ENCODE data around the gene ARID1A.
A peak's percentile ranks its signal among the peaks of the same experiment; 100 is the strongest.

The ARID1A gene

DNA sequence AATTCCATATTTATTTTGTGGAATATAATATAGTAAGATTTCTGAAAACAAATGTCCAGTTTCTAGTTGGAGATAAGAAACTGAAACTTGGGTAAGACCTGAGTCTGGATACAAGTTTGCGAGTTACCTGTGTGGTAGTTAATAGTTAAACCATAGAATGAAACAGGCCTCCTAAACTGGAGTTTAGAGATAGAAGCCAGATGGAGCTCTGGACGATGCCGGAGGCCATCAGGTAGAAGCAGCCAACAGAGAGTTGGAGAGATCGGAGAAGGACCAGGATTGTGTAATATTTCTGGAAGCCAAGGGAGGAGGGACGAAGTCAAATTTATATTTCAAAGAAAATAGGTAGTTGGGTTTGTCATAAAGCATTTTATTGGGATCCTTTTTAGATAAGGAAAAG, 45.1 kb downstream of the ARID1A start:
- no peak for TF ChIP-seq FOXP2 (optimal IDR thresholded peaks at IDR 0.05; ENCODE audit: borderline replicate concordance, extremely low read depth, extremely low read length, insufficient read depth)
- no peak for TF ChIP-seq SIN3A (IDR thresholded peaks at IDR 0.05; ENCODE audit: borderline replicate concordance, insufficient read depth, low read length)
- TF ChIP-seq, protein P1, sequence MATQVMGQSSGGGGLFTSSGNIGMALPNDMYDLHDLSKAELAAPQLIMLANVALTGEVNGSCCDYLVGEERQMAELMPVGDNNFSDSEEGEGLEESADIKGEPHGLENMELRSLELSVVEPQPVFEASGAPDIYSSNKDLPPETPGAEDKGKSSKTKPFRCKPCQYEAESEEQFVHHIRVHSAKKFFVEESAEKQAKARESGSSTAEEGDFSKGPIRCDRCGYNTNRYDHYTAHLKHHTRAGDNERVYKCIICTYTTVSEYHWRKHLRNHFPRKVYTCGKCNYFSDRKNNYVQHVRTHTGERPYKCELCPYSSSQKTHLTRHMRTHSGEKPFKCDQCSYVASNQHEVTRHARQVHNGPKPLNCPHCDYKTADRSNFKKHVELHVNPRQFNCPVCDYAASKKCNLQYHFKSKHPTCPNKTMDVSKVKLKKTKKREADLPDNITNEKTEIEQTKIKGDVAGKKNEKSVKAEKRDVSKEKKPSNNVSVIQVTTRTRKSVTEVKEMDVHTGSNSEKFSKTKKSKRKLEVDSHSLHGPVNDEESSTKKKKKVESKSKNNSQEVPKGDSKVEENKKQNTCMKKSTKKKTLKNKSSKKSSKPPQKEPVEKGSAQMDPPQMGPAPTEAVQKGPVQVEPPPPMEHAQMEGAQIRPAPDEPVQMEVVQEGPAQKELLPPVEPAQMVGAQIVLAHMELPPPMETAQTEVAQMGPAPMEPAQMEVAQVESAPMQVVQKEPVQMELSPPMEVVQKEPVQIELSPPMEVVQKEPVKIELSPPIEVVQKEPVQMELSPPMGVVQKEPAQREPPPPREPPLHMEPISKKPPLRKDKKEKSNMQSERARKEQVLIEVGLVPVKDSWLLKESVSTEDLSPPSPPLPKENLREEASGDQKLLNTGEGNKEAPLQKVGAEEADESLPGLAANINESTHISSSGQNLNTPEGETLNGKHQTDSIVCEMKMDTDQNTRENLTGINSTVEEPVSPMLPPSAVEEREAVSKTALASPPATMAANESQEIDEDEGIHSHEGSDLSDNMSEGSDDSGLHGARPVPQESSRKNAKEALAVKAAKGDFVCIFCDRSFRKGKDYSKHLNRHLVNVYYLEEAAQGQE (IDR thresholded peaks at IDR 0.05; ENCODE audit: insufficient read depth in 1 of 2, low read depth in 2 of 2, low read length in 2 of 2), result no peak
- TF ChIP-seq POLR2AphosphoS5 (IDR thresholded peaks at IDR 0.05; ENCODE audit: low read depth, low read length), result no peak
- no peak for TF ChIP-seq TAF1 (IDR thresholded peaks at IDR 0.05; ENCODE audit: borderline replicate concordance, insufficient read depth, low read length)

DNA sequence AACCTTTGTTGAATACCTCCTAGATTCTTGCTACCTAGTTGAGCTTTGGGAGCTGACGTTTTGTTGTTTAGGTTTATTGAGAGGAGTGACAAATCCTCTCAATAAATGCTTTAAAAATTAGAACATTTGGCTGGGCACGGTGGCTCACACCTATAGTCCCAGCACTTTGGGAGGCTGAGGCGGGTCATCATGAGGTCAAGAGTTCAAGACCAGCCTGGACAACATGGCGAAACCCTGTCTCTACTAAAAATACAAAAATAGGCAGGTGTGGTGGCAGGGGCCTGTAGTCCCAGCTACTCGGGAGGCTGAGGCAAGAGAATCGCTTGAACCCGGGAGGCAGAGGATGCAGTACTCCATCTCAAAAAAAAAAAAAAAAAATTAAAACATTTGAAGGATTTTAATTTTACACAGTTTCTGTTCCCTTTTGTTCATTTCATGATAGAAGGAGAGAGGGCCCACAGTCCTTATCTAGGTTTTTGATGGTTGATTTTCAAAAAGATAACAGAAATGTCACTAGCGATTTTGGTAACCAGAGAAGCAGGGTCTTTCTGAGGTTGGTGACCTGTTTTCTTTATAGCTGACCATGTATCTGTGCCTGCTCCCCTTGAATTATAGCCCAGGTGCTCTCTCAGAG, 47.7 kb downstream of the ARID1A start:
- no peak for TF ChIP-seq FOXP2 (optimal IDR thresholded peaks at IDR 0.05; ENCODE audit: borderline replicate concordance, extremely low read depth, extremely low read length, insufficient read depth)
- TF ChIP-seq SIN3A (IDR thresholded peaks at IDR 0.05; ENCODE audit: borderline replicate concordance, insufficient read depth, low read length), result no peak
- TF ChIP-seq, protein P1 (IDR thresholded peaks at IDR 0.05; ENCODE audit: insufficient read depth in 1 of 2, low read depth in 2 of 2, low read length in 2 of 2), result no peak
- no peak for TF ChIP-seq TAF1 (IDR thresholded peaks at IDR 0.05; ENCODE audit: borderline replicate concordance, insufficient read depth, low read length)
- no peak for TF ChIP-seq POLR2AphosphoS5 (IDR thresholded peaks at IDR 0.05; ENCODE audit: low read depth, low read length)

DNA sequence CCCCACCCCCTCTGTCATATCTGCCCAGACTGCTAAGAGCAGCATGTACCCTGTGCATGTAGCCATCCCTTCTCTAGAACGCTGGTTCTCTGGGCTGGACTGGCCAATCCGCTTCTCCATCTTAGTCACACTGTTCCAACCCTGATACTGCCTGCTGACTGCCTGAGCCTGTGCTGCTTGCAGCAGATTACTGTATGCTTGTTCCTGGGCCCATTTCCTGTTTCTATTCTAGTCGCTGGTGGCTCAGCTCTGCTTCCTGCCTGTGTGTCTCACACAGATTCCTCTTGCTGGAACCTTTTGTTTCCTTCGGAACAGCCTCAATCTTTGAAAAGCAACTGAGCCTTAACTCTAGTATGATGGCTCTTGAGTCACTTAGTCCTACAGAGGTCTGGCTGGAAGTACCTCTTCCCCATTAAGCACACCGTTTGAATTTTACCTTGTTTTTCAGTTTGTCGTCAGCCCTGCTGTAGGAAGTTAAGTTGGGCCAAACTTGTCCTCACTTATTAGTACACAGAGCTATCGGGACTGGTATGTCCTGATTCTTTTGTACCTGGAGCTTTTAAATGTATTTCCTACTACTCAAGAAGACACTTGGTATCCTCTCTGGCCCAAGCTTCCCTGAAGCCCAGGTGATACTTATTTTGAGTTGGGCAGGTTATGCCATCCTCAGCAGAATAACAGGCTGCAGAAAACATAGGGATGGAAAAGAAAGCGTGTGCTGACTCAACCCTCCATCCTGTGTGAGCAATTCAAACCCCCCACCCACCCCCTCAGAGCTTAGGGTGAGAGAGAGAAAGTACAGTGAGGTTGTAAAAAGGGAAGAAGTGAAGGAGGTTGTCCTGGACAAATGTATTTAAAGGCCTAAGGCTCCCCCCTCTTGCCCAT, 48.5 kb downstream of the ARID1A start:
- TF ChIP-seq POLR2AphosphoS5 (IDR thresholded peaks at IDR 0.05; ENCODE audit: low read depth, low read length) (no peak), TAF1 (IDR thresholded peaks at IDR 0.05; ENCODE audit: borderline replicate concordance, insufficient read depth, low read length) (no peak), SIN3A (IDR thresholded peaks at IDR 0.05; ENCODE audit: borderline replicate concordance, insufficient read depth, low read length) (0 out of 2 replicates have a peak, but pooled peaks have one; percentile 78), FOXP2 (optimal IDR thresholded peaks at IDR 0.05; ENCODE audit: borderline replicate concordance, extremely low read depth, extremely low read length, insufficient read depth) (peak; percentile 60)
- TF ChIP-seq, protein P1 (IDR thresholded peaks at IDR 0.05; ENCODE audit: insufficient read depth in 1 of 2, low read depth in 2 of 2, low read length in 2 of 2), result peak in 1 of 2 experiments; percentile 52; a peak in 1 of 4 replicates

DNA sequence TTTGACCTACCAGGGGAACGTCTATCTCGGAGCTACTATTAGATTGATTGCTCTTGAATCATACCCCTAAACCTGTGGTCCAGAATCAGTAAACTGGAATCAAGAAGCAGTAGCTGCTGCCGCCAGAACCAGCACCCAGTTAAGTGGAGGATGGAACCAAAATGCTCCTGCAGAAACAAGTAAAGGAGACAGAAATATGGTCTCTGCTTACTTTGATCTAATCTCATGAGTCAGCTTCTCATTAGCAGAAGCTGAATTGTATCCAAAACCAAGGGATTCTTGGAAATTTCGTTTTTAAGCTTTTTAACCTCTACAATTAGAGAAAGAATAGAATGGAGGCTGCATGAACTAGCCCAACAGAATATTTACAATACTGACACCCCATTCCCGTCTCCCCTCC, 49.4 kb downstream of the ARID1A start:
- TF ChIP-seq POLR2AphosphoS5 (IDR thresholded peaks at IDR 0.05; ENCODE audit: low read depth, low read length), result no peak
- TF ChIP-seq SIN3A (IDR thresholded peaks at IDR 0.05; ENCODE audit: borderline replicate concordance, insufficient read depth, low read length), result no peak
- TF ChIP-seq TAF1 (IDR thresholded peaks at IDR 0.05; ENCODE audit: borderline replicate concordance, insufficient read depth, low read length), result no peak
- TF ChIP-seq, protein P1 (IDR thresholded peaks at IDR 0.05; ENCODE audit: insufficient read depth in 1 of 2, low read depth in 2 of 2, low read length in 2 of 2), result no peak
- TF ChIP-seq FOXP2 (optimal IDR thresholded peaks at IDR 0.05; ENCODE audit: borderline replicate concordance, extremely low read depth, extremely low read length, insufficient read depth), result no peak

Measured in PFSK-1 (cell line).